Testis (tissue), 2 donors: ENCODE results near the gene DIAPH2.
A peak's percentile ranks its signal among the peaks of the same experiment; 100 is the strongest.

Source experiments
- POLR2A ChIP-seq: fragments of 450-650 bp; IDR thresholded peaks from one replicate; pipeline ENCODE4 v1.6.1; 2017; ENCODE audit warnings: antibody characterized with exemption, mild to moderate bottlenecking, moderate library complexity
- TF ChIP-seq, protein P1 (sequence below), 3 experiments: fragments of 450-650 bp in 2 of 3; fragments of 200-600 bp in 1 of 3; sonication (generic) in 1 of 3; IDR thresholded peaks; one replicate each; pipeline ENCODE4 v1.5.1; 2016 to 2019; ENCODE audit warnings: antibody characterized with exemption in 3 of 3, mild to moderate bottlenecking in 2 of 3, moderate library complexity in 1 of 3

DNA sequence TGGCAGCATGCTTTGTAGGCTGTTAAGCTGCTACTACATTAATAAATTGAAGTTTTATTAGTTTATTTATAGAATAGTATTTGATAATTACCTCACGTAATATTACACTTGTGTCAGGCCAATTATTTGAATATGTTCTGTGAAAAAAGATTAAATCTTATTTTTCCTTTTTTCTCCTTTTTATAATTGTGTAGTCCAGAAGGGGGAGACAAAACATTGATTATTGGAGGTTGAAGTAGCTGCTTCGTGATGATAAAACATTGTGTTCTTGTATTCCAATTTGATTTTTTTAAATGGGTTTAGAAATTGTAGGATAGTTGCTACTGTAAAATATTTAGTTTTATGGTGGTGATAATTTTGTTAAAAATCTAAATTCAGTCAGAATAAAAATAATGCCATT is 85.7 kb downstream of the DIAPH2 start:
- TF ChIP-seq, protein P1, sequence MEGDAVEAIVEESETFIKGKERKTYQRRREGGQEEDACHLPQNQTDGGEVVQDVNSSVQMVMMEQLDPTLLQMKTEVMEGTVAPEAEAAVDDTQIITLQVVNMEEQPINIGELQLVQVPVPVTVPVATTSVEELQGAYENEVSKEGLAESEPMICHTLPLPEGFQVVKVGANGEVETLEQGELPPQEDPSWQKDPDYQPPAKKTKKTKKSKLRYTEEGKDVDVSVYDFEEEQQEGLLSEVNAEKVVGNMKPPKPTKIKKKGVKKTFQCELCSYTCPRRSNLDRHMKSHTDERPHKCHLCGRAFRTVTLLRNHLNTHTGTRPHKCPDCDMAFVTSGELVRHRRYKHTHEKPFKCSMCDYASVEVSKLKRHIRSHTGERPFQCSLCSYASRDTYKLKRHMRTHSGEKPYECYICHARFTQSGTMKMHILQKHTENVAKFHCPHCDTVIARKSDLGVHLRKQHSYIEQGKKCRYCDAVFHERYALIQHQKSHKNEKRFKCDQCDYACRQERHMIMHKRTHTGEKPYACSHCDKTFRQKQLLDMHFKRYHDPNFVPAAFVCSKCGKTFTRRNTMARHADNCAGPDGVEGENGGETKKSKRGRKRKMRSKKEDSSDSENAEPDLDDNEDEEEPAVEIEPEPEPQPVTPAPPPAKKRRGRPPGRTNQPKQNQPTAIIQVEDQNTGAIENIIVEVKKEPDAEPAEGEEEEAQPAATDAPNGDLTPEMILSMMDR (IDR thresholded peaks at IDR 0.05), result peak in 1 of 3 experiments; percentile 16
- TF ChIP-seq POLR2A, result no peak
